ENCODE results near the gene PEX1.

PEX1 gene

GRCh38 chr7:92437956-92438491 lies 90.3 kb downstream of the PEX1 start:
- TF ChIP-seq JUND (IDR thresholded peaks at IDR 0.05; ENCODE audit: low read depth): no peak
- in situ Hi-C loops (cut with HindIII; ENCODE audit: low pct_unique_long_range_greater_than_20kb, low sequenced_read_pairs): no loop called here
- no peak for DNase-seq (ENCODE audit: low read depth in 1 of 2, low spot score in 1 of 2)

All from T47D (cell line).